MCF 10A (cell line): ENCODE measurements around the gene BICC1. TPM values are rescaled to one million over a fixed set of nuclear protein-coding genes. Genes with fewer than 3 reads are reported as not detected.
A peak's percentile ranks its signal among the peaks of the same experiment; 100 is the strongest.

Source experiments
- BruUV-seq: library from RNA; stranded (reverse); fragments of 400-500 nt; replicated peaks from 2 replicates; lab custom pipeline; 2021; lab: Mats Ljungman, UMichigan
- CTCF ChIA-PET: fragments of 300-600 bp; sonication (Branson Sonifier 250); formaldehyde crosslinking; extraction: SDS; loops from one replicate; lab custom pipeline; 2021; ENCODE audit warnings: antibody characterized with exemption, inconsistent platforms; lab: Yijun Ruan, JAX
- POLR2A ChIA-PET: fragments of 300-600, 350-650 bp; sonication (Branson Sonifier 250); formaldehyde crosslinking; extraction: SDS; loops from one replicate; lab custom pipeline; 2020; ENCODE audit warnings: antibody characterized with exemption, inconsistent platforms; lab: Yijun Ruan, JAX
- DNase-seq: peaks from one replicate; pipeline ENCODE4 v3.0.0-alpha.2; 2018; ENCODE audit not compliant: unreplicated experiment
- H3K27ac Mint-ChIP-seq: one replicate; pipeline ENCODE4 v1.8.0; 2022; ENCODE audit warnings: mild to moderate bottlenecking, low read depth, mixed read lengths; ENCODE audit not compliant: unreplicated experiment
- H3K27me3 Mint-ChIP-seq: one replicate; pipeline ENCODE4 v1.8.0; 2022; ENCODE audit warnings: mixed read lengths; ENCODE audit not compliant: insufficient read depth, unreplicated experiment
- H3K36me3 Mint-ChIP-seq: one replicate; pipeline ENCODE4 v1.8.0; 2022; ENCODE audit warnings: mild to moderate bottlenecking, moderate library complexity, mixed read lengths; ENCODE audit not compliant: insufficient read depth, unreplicated experiment
- H3K4me1 Mint-ChIP-seq: one replicate; pipeline ENCODE4 v1.8.0; 2022; ENCODE audit warnings: mixed read lengths; ENCODE audit not compliant: insufficient read depth, unreplicated experiment
- H3K4me3 Mint-ChIP-seq: one replicate; pipeline ENCODE4 v1.8.0; 2022; ENCODE audit warnings: mild to moderate bottlenecking, moderate library complexity, mixed read lengths; ENCODE audit not compliant: unreplicated experiment
- H3K9me3 Mint-ChIP-seq: one replicate; pipeline ENCODE4 v1.8.0; 2022; ENCODE audit warnings: mixed read lengths; ENCODE audit not compliant: unreplicated experiment
- intact Hi-C: fragments of 100-400 bp; cut with micrococcal nuclease; formaldehyde crosslinking; loops from 2 replicates; pipeline ENCODE4 v1.14.1; 2022
- total RNA-seq: library from RNA; stranded (reverse); gene quantifications from 2 replicates; pipeline ENCODE4 v1.2.3, GENCODE V29; 2022
- TF ChIP-seq, protein P1 (sequence below): fragments of 200-600 bp; IDR thresholded peaks from one replicate; pipeline ENCODE4 v1.8.0; 2022; ENCODE audit warnings: antibody characterized with exemption, mild to moderate bottlenecking; ENCODE audit not compliant: unreplicated experiment

Gene BICC1
- total RNA-seq, 1 experiment from 2014 or later, result 15.6 TPM

GRCh38 chr10:58785354-58785753, 272.7 kb downstream of the BICC1 start:
- no peak for DNase-seq
- Mint-ChIP-seq H3K4me1 (peaks cover 22% of the 10 kb centered on the region), H3K9me3 (no peaks in the 10 kb centered on the region), H3K4me3 (no peak overlapping the region), H3K36me3 (peaks cover 12% of the 10 kb centered on the region), H3K27me3 (no peaks in the 10 kb centered on the region), H3K27ac (no peak overlapping the region)
- intact Hi-C loops, result loop anchor here (10.0 kb wide), 1 partner anchor 679 kb away; no protein-coding TSS in a partner anchor
- CTCF ChIA-PET, result interaction anchor here (0.6 kb wide), 1 partner anchor 370 kb away, joined by 4 read pairs; no protein-coding TSS in a partner anchor
- POLR2A ChIA-PET, result no interaction called here
- TF ChIP-seq, protein P1, sequence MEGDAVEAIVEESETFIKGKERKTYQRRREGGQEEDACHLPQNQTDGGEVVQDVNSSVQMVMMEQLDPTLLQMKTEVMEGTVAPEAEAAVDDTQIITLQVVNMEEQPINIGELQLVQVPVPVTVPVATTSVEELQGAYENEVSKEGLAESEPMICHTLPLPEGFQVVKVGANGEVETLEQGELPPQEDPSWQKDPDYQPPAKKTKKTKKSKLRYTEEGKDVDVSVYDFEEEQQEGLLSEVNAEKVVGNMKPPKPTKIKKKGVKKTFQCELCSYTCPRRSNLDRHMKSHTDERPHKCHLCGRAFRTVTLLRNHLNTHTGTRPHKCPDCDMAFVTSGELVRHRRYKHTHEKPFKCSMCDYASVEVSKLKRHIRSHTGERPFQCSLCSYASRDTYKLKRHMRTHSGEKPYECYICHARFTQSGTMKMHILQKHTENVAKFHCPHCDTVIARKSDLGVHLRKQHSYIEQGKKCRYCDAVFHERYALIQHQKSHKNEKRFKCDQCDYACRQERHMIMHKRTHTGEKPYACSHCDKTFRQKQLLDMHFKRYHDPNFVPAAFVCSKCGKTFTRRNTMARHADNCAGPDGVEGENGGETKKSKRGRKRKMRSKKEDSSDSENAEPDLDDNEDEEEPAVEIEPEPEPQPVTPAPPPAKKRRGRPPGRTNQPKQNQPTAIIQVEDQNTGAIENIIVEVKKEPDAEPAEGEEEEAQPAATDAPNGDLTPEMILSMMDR, result no peak
- no TSS peak for BruUV-seq

DNA sequence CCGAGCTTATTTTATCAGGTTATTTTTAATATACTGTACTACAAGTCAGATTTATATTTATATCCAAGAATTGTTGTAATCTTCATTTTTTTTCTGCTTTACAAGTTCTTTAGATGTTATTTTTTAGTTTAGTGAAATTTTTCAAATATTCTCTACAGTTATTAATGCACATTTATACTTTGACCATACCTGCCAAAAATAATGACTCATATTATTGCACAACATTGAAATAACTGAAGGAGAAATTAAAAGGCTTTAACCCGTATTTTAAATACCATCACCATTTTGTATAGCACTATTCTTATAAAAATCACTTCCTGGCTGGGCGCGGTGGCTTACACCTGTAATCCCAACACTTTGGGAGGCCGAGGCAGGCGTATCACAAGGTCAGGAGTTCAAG, 278.5 kb downstream of the BICC1 start:
- TF ChIP-seq, protein P1, result no peak
- Mint-ChIP-seq H3K9me3 (no peaks in the 10 kb centered on the region), H3K4me1 (no peaks in the 10 kb centered on the region), H3K27me3 (no peaks in the 10 kb centered on the region), H3K27ac (no peak overlapping the region), H3K36me3 (peaks cover 25% of the 10 kb centered on the region), H3K4me3 (no peak overlapping the region)
- CTCF ChIA-PET, result interaction anchor here (0.6 to 2.3 kb wide), 3 partner anchors 8 to 28 kb away, joined by 3 to 14 read pairs (median 7); no protein-coding TSS in a partner anchor
- peak; percentile 70 for DNase-seq
- BruUV-seq, result no TSS peak
- intact Hi-C loops, result no loop called here
- POLR2A ChIA-PET, result interaction anchor here (0.7 kb wide), 1 partner anchor 87 kb away, joined by 3 read pairs; no protein-coding TSS in a partner anchor

GRCh38 chr10:58795560-58795959, 282.9 kb downstream of the BICC1 start:
- CTCF ChIA-PET, result interaction anchor here (0.7 to 2.1 kb wide), 3 partner anchors 168 to 388 kb away, joined by 3 to 5 read pairs (median 4); no protein-coding TSS in a partner anchor
- intact Hi-C loops, result no loop called here
- H3K27ac Mint-ChIP-seq, result no peak overlapping the region
- H3K27me3 Mint-ChIP-seq, result no peaks in the 10 kb centered on the region
- H3K36me3 Mint-ChIP-seq, result peaks cover 23% of the 10 kb centered on the region
- DNase-seq, result no peak
- POLR2A ChIA-PET, result no interaction called here
- no peak overlapping the region for H3K4me3 Mint-ChIP-seq
- H3K4me1 Mint-ChIP-seq, result peaks cover 6% of the 10 kb centered on the region
- BruUV-seq, result no TSS peak
- no peaks in the 10 kb centered on the region for H3K9me3 Mint-ChIP-seq
- TF ChIP-seq, protein P1, result no peak

DNA sequence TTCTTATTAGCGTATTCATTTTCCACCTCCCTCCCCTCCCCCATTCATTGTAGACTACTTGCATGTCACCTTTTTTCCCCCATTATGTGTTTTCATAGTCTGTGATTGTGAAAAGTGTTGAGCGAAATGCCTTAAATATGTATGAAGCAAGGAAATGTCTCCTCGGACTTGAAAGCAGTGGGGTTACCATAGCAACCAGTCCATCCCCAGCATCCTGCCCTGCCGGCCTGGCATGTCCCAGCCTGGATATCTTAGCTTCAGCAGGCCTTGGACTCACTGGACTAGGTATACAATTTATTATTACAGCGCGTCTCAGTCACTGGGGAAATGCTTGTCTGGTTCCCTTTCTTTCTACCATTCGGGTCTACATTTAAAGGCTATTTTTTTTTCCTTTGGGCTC, 283.6 kb downstream of the BICC1 start:
- POLR2A ChIA-PET, result interaction anchor here (0.8 kb wide), 1 partner anchor 15 kb away, joined by 3 read pairs; no protein-coding TSS in a partner anchor
- peaks cover 30% of the 10 kb centered on the region for H3K36me3 Mint-ChIP-seq
- no peaks in the 10 kb centered on the region for H3K27me3 Mint-ChIP-seq
- TF ChIP-seq, protein P1, result no peak
- BruUV-seq, result no TSS peak
- peaks cover 6% of the 10 kb centered on the region for H3K4me1 Mint-ChIP-seq
- intact Hi-C loops, result no loop called here
- no peak for DNase-seq
- no peaks in the 10 kb centered on the region for H3K9me3 Mint-ChIP-seq
- H3K27ac Mint-ChIP-seq, result no peak overlapping the region
- CTCF ChIA-PET, result interaction anchor here (0.7 to 2.1 kb wide), 3 partner anchors 168 to 387 kb away, joined by 3 to 5 read pairs (median 4); no protein-coding TSS in a partner anchor
- H3K4me3 Mint-ChIP-seq, result no peak overlapping the region
